ENCODE measurements around the gene DTX1.
A peak's percentile ranks its signal among the peaks of the same experiment; 100 is the strongest.

Gene DTX1

GRCh38 chr12:113136128-113136989, 79.8 kb downstream of the DTX1 start:
- Histone ChIP-seq H3K79me2 (peaks cover 34% of the 10 kb centered on the region), H3K9ac (no peak overlapping the region), H2AFZ (peak overlapping the region; percentile 84), H3K4me2 (ENCODE audit: low read length) (peak overlapping the region; percentile 62), H3K27me3 (ENCODE audit: control insufficient read depth, insufficient read depth, low read length) (no peaks in the 10 kb centered on the region), H3K4me1 (peaks cover 65% of the 10 kb centered on the region), H3K36me3 (ENCODE audit: control insufficient read depth, insufficient read depth, low read length) (no peaks in the 10 kb centered on the region), H3K27ac (peak overlapping the region; percentile 96), H3K4me3 (ENCODE audit: low read depth, low read length) (peak overlapping the region; percentile 86), H3K9me3 (ENCODE audit: control insufficient read depth, low read length) (no peaks in the 10 kb centered on the region)
- no peak for TF ChIP-seq CTCF (IDR thresholded peaks at IDR 0.05)

DNA sequence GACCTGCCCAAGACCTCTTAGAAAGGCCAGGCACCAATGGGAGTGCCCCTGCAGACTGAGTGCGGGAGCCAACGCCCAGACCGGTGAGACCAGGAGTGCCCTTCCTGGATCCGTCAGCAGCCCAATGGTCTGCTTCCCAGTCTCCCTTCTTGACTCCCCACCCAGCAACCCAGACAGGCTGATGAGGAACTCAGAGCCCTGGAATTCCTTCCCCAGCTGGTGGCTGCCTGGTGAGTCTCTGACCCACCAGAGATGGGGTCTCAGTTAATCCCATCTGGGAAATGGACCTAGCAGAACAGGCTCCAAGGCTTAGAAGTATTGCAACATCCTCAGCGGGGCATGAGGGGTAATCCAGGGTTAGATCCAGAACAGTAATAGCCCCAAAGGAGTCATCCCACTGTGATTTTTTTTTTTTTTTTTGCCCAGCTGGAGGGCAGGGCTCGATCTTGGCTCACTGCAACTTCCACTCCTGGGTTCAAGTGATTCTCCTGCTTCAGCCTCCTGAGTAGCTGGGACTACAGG, 80.5 kb downstream of the DTX1 start:
- peaks cover 71% of the 10 kb centered on the region for H3K4me1 ChIP-seq
- no peak overlapping the region for H3K4me3 ChIP-seq (ENCODE audit: low read depth, low read length)
- H3K9me3 ChIP-seq (ENCODE audit: control insufficient read depth, low read length), result no peaks in the 10 kb centered on the region
- H3K36me3 ChIP-seq (ENCODE audit: control insufficient read depth, insufficient read depth, low read length), result no peaks in the 10 kb centered on the region
- H3K27ac ChIP-seq, result peak overlapping the region; percentile 96
- H3K9ac ChIP-seq, result no peak overlapping the region
- H3K79me2 ChIP-seq, result peaks cover 30% of the 10 kb centered on the region
- TF ChIP-seq CTCF (IDR thresholded peaks at IDR 0.05), result no peak
- no peaks in the 10 kb centered on the region for H3K27me3 ChIP-seq (ENCODE audit: control insufficient read depth, insufficient read depth, low read length)
- H2AFZ ChIP-seq, result no peak overlapping the region
- peak overlapping the region; percentile 62 for H3K4me2 ChIP-seq (ENCODE audit: low read length)

GRCh38 chr12:113137861-113138783, 81.6 kb downstream of the DTX1 start:
- no peak overlapping the region for H3K4me3 ChIP-seq (ENCODE audit: low read depth, low read length)
- TF ChIP-seq CTCF (IDR thresholded peaks at IDR 0.05), result no peak
- peaks cover 20% of the 10 kb centered on the region for H3K79me2 ChIP-seq
- peak overlapping the region; percentile 68 for H2AFZ ChIP-seq
- no peaks in the 10 kb centered on the region for H3K27me3 ChIP-seq (ENCODE audit: control insufficient read depth, insufficient read depth, low read length)
- H3K4me1 ChIP-seq, result peaks cover 73% of the 10 kb centered on the region
- H3K9ac ChIP-seq, result no peak overlapping the region
- peak overlapping the region; percentile 96 for H3K27ac ChIP-seq
- no peaks in the 10 kb centered on the region for H3K9me3 ChIP-seq (ENCODE audit: control insufficient read depth, low read length)
- no peaks in the 10 kb centered on the region for H3K36me3 ChIP-seq (ENCODE audit: control insufficient read depth, insufficient read depth, low read length)
- peak overlapping the region; percentile 47 for H3K4me2 ChIP-seq (ENCODE audit: low read length)

GRCh38 chr12:113138826-113139225, 82.3 kb downstream of the DTX1 start:
- no peak for TF ChIP-seq CTCF (IDR thresholded peaks at IDR 0.05)
- peaks cover 70% of the 10 kb centered on the region for H3K4me1 ChIP-seq
- no peaks in the 10 kb centered on the region for H3K9me3 ChIP-seq (ENCODE audit: control insufficient read depth, low read length)
- H2AFZ ChIP-seq, result peak overlapping the region; percentile 27
- no peak overlapping the region for H3K4me3 ChIP-seq (ENCODE audit: low read depth, low read length)
- H3K27ac ChIP-seq, result peak overlapping the region; percentile 96
- H3K9ac ChIP-seq, result no peak overlapping the region
- H3K4me2 ChIP-seq (ENCODE audit: low read length), result peak overlapping the region; percentile 47
- peaks cover 13% of the 10 kb centered on the region for H3K79me2 ChIP-seq
- no peaks in the 10 kb centered on the region for H3K36me3 ChIP-seq (ENCODE audit: control insufficient read depth, insufficient read depth, low read length)
- no peaks in the 10 kb centered on the region for H3K27me3 ChIP-seq (ENCODE audit: control insufficient read depth, insufficient read depth, low read length)
